ENCODE data around the gene SLC25A26. TPM values are rescaled to one million over a fixed set of nuclear protein-coding genes. Genes with fewer than 3 reads are reported as not detected.

The SLC25A26 gene
- total RNA-seq, 2 donors from 2014 or later, result 20.7 to 22.8 TPM

DNA sequence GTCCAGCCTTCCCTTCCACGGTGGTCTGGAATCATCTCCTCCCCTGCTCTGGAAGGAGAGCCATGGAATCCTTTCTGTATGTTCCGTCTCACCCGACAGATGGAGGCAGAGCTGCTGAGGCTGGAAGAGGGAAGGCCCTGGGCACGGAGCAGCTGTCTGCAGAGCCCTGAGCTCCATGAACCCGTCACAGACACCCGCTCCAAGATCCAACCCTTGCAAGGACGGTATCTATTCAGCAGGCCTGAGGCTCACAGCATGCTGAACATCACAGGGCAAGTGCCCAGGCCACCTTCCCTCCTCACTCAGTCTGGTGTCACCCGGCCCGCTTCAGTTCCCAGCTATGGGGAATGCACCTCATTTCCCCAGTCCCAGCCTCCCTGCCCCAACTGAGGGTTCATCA is 176.1 kb downstream of the SLC25A26 start:
- no peaks in the 10 kb centered on the region for H3K9me3 Mint-ChIP-seq
- H3K9ac ChIP-seq (ENCODE audit: extremely low read depth, low read length, poor library complexity, severe bottlenecking), result no peak overlapping the region
- no peaks in the 10 kb centered on the region for H3K27me3 ChIP-seq (ENCODE audit: control insufficient read depth, insufficient read depth, low read length, poor library complexity, severe bottlenecking)
- H3K4me3 ChIP-seq (ENCODE audit: low read length), result no peak overlapping the region
- peak; percentile 18 for DNase-seq
- H3K27ac Mint-ChIP-seq, result no peak overlapping the region
- H3K4me1 Mint-ChIP-seq, result peaks cover 8% of the 10 kb centered on the region
- H3K36me3 ChIP-seq (ENCODE audit: control insufficient read depth, insufficient read depth, low read length), result peaks cover 94% of the 10 kb centered on the region
- H3K27ac ChIP-seq (ENCODE audit: low read depth, low read length), result no peak overlapping the region
- no peaks in the 10 kb centered on the region for H3K27me3 Mint-ChIP-seq (ENCODE audit: insufficient read depth)
- TF ChIP-seq, protein P1, sequence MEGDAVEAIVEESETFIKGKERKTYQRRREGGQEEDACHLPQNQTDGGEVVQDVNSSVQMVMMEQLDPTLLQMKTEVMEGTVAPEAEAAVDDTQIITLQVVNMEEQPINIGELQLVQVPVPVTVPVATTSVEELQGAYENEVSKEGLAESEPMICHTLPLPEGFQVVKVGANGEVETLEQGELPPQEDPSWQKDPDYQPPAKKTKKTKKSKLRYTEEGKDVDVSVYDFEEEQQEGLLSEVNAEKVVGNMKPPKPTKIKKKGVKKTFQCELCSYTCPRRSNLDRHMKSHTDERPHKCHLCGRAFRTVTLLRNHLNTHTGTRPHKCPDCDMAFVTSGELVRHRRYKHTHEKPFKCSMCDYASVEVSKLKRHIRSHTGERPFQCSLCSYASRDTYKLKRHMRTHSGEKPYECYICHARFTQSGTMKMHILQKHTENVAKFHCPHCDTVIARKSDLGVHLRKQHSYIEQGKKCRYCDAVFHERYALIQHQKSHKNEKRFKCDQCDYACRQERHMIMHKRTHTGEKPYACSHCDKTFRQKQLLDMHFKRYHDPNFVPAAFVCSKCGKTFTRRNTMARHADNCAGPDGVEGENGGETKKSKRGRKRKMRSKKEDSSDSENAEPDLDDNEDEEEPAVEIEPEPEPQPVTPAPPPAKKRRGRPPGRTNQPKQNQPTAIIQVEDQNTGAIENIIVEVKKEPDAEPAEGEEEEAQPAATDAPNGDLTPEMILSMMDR (conservative IDR thresholded peaks at IDR 0.05), result no peak
- H3K4me3 Mint-ChIP-seq, result no peak overlapping the region
- no peaks in the 10 kb centered on the region for H3K9me3 ChIP-seq (ENCODE audit: control insufficient read depth, low read length)
- peaks cover 70% of the 10 kb centered on the region for H3K36me3 Mint-ChIP-seq (ENCODE audit: low read depth)
- WGBS, 2 experiments (ENCODE audit: insufficient coverage in 1 of 2, insufficient read length in 1 of 2), result 91 to 96% methylated on average over 9 of the region's 9 CpGs
- H3K4me1 ChIP-seq (ENCODE audit: control insufficient read depth, insufficient read depth, low read length), result no peaks in the 10 kb centered on the region

DNA sequence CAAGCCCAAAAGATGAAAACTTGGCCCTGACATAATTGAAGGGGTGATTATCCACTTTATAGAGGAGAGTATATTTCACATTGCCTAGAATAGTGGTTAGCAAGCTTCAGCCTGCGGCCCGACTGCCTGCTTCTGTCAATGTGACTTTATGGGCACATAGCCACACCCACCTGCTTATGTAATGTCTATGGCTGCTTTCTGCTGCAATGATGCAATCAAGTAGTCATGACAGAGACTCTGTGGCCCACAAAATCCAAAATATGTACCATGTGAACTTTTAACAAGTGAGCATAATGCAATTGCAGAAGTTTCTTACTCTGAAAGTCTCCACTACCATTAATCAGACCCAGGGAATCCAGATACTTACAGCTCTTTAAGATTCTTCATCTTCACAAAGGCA is 176.9 kb downstream of the SLC25A26 start:
- H3K36me3 Mint-ChIP-seq (ENCODE audit: low read depth), result peaks cover 70% of the 10 kb centered on the region
- H3K9me3 Mint-ChIP-seq, result no peaks in the 10 kb centered on the region
- no peaks in the 10 kb centered on the region for H3K27me3 Mint-ChIP-seq (ENCODE audit: insufficient read depth)
- Histone ChIP-seq H3K4me1 (ENCODE audit: control insufficient read depth, insufficient read depth, low read length) (no peaks in the 10 kb centered on the region), H3K4me3 (ENCODE audit: low read length) (no peak overlapping the region), H3K9ac (ENCODE audit: extremely low read depth, low read length, poor library complexity, severe bottlenecking) (no peak overlapping the region), H3K9me3 (ENCODE audit: control insufficient read depth, low read length) (no peaks in the 10 kb centered on the region), H3K27me3 (ENCODE audit: control insufficient read depth, insufficient read depth, low read length, poor library complexity, severe bottlenecking) (no peaks in the 10 kb centered on the region), H3K36me3 (ENCODE audit: control insufficient read depth, insufficient read depth, low read length) (peaks cover 91% of the 10 kb centered on the region), H3K27ac (ENCODE audit: low read depth, low read length) (peak overlapping the region; percentile 62)
- no peak overlapping the region for H3K27ac Mint-ChIP-seq
- WGBS, 2 experiments (ENCODE audit: insufficient coverage in 1 of 2, insufficient read length in 1 of 2), result 80 to 95% methylated on average over 1 to 2 of the region's 2 CpGs
- TF ChIP-seq, protein P1 (conservative IDR thresholded peaks at IDR 0.05), result no peak
- H3K4me3 Mint-ChIP-seq, result no peak overlapping the region
- H3K4me1 Mint-ChIP-seq, result peaks cover 11% of the 10 kb centered on the region
- peak; percentile 5 for DNase-seq

DNA sequence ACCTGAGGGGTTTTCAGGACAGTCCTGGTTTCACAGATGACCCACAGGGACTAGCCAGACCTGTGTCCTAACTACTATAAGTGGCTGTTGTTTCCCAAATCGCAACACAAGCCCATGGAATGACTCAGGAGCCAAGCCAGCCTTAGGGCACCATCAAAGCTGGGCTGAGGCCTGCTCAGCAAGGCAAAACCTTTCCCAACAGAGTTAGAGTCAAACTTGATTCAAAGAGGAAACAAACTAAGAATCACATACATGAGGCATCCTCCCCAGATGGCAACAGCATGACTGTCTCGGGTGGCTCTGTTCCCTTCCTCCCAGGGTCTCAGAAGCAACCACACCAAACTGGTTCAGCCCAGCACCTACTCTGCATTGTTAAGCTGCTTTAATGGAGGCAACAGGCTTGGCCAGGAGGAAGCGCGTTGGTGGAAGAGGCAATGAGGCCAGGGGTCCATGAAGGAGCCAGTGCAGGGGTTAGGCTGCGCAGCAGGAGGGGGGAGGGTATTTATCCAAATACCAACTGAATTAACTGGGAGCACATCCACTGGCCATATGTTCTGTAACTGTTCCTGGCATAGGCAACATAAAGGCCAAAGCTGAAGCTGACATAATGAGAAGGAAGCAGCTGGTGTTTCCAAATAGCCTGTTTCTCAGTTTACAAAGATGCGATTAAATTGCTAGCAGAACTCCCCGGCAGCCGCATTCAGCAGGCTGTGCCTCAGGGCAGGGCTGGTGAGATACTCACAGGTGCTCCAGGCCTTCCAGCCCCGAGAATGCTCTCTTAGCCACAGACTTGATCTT is 177.6 kb downstream of the SLC25A26 start:
- no peaks in the 10 kb centered on the region for H3K9me3 ChIP-seq (ENCODE audit: control insufficient read depth, low read length)
- no peak overlapping the region for H3K4me3 ChIP-seq (ENCODE audit: low read length)
- H3K36me3 ChIP-seq (ENCODE audit: control insufficient read depth, insufficient read depth, low read length), result peaks cover 91% of the 10 kb centered on the region
- H3K9me3 Mint-ChIP-seq, result no peaks in the 10 kb centered on the region
- no peaks in the 10 kb centered on the region for H3K27me3 Mint-ChIP-seq (ENCODE audit: insufficient read depth)
- H3K27ac Mint-ChIP-seq, result peak overlapping the region; percentile 50
- peak overlapping the region; percentile 62 for H3K27ac ChIP-seq (ENCODE audit: low read depth, low read length)
- 96% methylated on average over 8 to 9 of the region's 9 CpGs for WGBS, 2 experiments (ENCODE audit: insufficient coverage in 1 of 2, insufficient read length in 1 of 2)
- TF ChIP-seq, protein P1 (conservative IDR thresholded peaks at IDR 0.05), result no peak
- H3K9ac ChIP-seq (ENCODE audit: extremely low read depth, low read length, poor library complexity, severe bottlenecking), result no peak overlapping the region
- H3K4me1 Mint-ChIP-seq, result peaks cover 11% of the 10 kb centered on the region
- no peaks in the 10 kb centered on the region for H3K27me3 ChIP-seq (ENCODE audit: control insufficient read depth, insufficient read depth, low read length, poor library complexity, severe bottlenecking)
- peaks cover 71% of the 10 kb centered on the region for H3K36me3 Mint-ChIP-seq (ENCODE audit: low read depth)
- H3K4me3 Mint-ChIP-seq, result no peak overlapping the region
- peak; percentile 10 for DNase-seq
- H3K4me1 ChIP-seq (ENCODE audit: control insufficient read depth, insufficient read depth, low read length), result no peaks in the 10 kb centered on the region

Data from endodermal cell (in vitro differentiated cells).